Measurements from ENCODE around the gene PTBP3. TPM values are rescaled to one million over a fixed set of nuclear protein-coding genes. Genes with fewer than 3 reads are reported as not detected.

PTBP3 gene
- total RNA-seq, 1 donor from 2014 or later: 94.0 TPM

- Mint-ChIP-seq H3K4me1 (ENCODE audit: unreplicated experiment) (peaks cover 32% of the 10 kb centered on the region), H3K36me3 (ENCODE audit: low read depth, unreplicated experiment) (no peaks in the 10 kb centered on the region), H3K27me3 (ENCODE audit: unreplicated experiment) (peaks cover 4% of the 10 kb centered on the region), H3K4me3 (ENCODE audit: unreplicated experiment) (peak overlapping the region; percentile 7), H3K9me3 (ENCODE audit: unreplicated experiment) (no peaks in the 10 kb centered on the region), H3K27ac (ENCODE audit: unreplicated experiment) (no peak overlapping the region)
- TF ChIP-seq CTCF (IDR thresholded peaks at IDR 0.05; ENCODE audit: unreplicated experiment): no peak
- no peak for DNase-seq (ENCODE audit: low spot score)
Measured at GRCh38 chr9:112325600-112325999, 7.8 kb downstream of the PTBP3 start.

- no peak for DNase-seq (ENCODE audit: low spot score)
- Mint-ChIP-seq H3K27me3 (ENCODE audit: unreplicated experiment) (peaks cover 4% of the 10 kb centered on the region), H3K27ac (ENCODE audit: unreplicated experiment) (no peak overlapping the region), H3K36me3 (ENCODE audit: low read depth, unreplicated experiment) (no peaks in the 10 kb centered on the region), H3K4me3 (ENCODE audit: unreplicated experiment) (no peak overlapping the region), H3K9me3 (ENCODE audit: unreplicated experiment) (no peaks in the 10 kb centered on the region), H3K4me1 (ENCODE audit: unreplicated experiment) (peaks cover 30% of the 10 kb centered on the region)
- TF ChIP-seq CTCF (IDR thresholded peaks at IDR 0.05; ENCODE audit: unreplicated experiment): no peak
Measured at GRCh38 chr9:112325127-112325526, 8.3 kb downstream of the PTBP3 start.

GRCh38 chr9:112323378-112323854 is 10.0 kb downstream of the PTBP3 start:
- no peaks in the 10 kb centered on the region for H3K36me3 Mint-ChIP-seq (ENCODE audit: low read depth, unreplicated experiment)
- no peak for DNase-seq (ENCODE audit: low spot score)
- no peak for TF ChIP-seq CTCF (IDR thresholded peaks at IDR 0.05; ENCODE audit: unreplicated experiment)
- H3K4me3 Mint-ChIP-seq (ENCODE audit: unreplicated experiment): no peak overlapping the region
- H3K4me1 Mint-ChIP-seq (ENCODE audit: unreplicated experiment): peaks cover 28% of the 10 kb centered on the region
- peaks cover 4% of the 10 kb centered on the region for H3K27me3 Mint-ChIP-seq (ENCODE audit: unreplicated experiment)
- H3K9me3 Mint-ChIP-seq (ENCODE audit: unreplicated experiment): no peaks in the 10 kb centered on the region
- no peak overlapping the region for H3K27ac Mint-ChIP-seq (ENCODE audit: unreplicated experiment)

GRCh38 chr9:112322701-112323377 is 10.6 kb downstream of the PTBP3 start:
- Mint-ChIP-seq H3K4me1 (ENCODE audit: unreplicated experiment) (peaks cover 28% of the 10 kb centered on the region), H3K9me3 (ENCODE audit: unreplicated experiment) (no peaks in the 10 kb centered on the region), H3K27ac (ENCODE audit: unreplicated experiment) (no peak overlapping the region), H3K36me3 (ENCODE audit: low read depth, unreplicated experiment) (no peaks in the 10 kb centered on the region), H3K4me3 (ENCODE audit: unreplicated experiment) (no peak overlapping the region), H3K27me3 (ENCODE audit: unreplicated experiment) (peaks cover 4% of the 10 kb centered on the region)
- no peak for DNase-seq (ENCODE audit: low spot score)
- no peak for TF ChIP-seq CTCF (IDR thresholded peaks at IDR 0.05; ENCODE audit: unreplicated experiment)

- Mint-ChIP-seq H3K36me3 (ENCODE audit: low read depth, unreplicated experiment) (no peaks in the 10 kb centered on the region), H3K4me1 (ENCODE audit: unreplicated experiment) (peaks cover 4% of the 10 kb centered on the region), H3K4me3 (ENCODE audit: unreplicated experiment) (no peak overlapping the region), H3K27me3 (ENCODE audit: unreplicated experiment) (no peaks in the 10 kb centered on the region), H3K9me3 (ENCODE audit: unreplicated experiment) (no peaks in the 10 kb centered on the region), H3K27ac (ENCODE audit: unreplicated experiment) (no peak overlapping the region)
- TF ChIP-seq CTCF (IDR thresholded peaks at IDR 0.05; ENCODE audit: unreplicated experiment): no peak
- no peak for DNase-seq (ENCODE audit: low spot score)
Measured at GRCh38 chr9:112316258-112316943, 17.0 kb downstream of the PTBP3 start.

Measured in endothelial cell (in vitro differentiated cells).